ENCODE data around the gene TAS2R9.

DNA sequence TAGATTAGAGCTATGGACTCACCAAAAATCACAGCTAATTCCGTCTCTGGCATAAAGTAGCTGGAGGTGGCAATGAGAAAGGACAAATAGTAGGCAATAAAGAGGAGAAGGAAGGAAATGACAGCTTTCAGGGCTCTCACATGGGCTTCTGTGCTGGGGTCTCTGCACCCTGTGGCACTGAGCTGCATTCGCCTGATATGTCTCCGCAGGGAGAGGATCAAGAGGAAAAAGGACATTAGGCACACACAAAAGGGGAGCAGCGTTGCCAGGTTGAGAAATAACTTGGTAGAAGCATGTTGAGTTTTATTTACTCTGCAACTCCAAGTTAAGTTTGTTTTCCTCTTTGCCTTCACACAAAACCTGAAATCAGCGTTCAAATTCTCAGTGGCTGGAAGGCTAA, 8.2 kb downstream of the TAS2R9 start:
- TF ChIP-seq POLR2A (IDR thresholded peaks at IDR 0.05): no peak
- TF ChIP-seq, protein P1, sequence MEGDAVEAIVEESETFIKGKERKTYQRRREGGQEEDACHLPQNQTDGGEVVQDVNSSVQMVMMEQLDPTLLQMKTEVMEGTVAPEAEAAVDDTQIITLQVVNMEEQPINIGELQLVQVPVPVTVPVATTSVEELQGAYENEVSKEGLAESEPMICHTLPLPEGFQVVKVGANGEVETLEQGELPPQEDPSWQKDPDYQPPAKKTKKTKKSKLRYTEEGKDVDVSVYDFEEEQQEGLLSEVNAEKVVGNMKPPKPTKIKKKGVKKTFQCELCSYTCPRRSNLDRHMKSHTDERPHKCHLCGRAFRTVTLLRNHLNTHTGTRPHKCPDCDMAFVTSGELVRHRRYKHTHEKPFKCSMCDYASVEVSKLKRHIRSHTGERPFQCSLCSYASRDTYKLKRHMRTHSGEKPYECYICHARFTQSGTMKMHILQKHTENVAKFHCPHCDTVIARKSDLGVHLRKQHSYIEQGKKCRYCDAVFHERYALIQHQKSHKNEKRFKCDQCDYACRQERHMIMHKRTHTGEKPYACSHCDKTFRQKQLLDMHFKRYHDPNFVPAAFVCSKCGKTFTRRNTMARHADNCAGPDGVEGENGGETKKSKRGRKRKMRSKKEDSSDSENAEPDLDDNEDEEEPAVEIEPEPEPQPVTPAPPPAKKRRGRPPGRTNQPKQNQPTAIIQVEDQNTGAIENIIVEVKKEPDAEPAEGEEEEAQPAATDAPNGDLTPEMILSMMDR (IDR thresholded peaks at IDR 0.05): no peak

Data from testis (tissue), 2 donors.